ENCODE data around the gene SPATA21.

DNA sequence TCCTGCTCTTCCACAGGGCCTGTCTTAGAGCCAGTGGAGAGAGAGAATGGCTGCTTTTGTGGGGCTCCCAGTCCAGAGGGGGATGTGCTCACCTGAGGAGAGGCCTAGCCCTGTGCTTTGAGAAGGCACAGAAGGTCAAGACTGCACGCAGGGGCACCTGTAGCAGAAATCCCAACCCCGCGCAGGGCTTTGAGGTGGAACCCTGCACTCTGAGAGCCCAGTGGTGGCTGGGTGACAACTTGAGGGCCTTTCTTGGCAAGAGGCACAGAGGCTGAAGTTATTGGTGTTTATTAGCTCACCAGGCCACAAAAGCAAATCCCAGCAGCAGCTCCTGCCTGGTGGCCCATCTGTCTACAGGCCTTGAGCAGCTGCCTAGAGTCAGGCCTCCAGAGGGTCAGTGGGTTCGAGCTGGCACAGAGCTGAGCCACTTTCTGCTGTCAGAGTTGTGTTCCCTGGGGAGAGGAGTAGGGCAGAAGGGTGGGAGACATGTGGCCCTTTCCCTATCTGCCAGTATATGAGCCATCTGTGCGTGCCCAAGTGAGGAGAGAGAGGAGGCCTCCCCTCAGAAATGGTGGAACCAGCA is 38.8 kb downstream of the SPATA21 start:
- TF ChIP-seq EZH2phosphoT487 (IDR thresholded peaks at IDR 0.05; ENCODE audit: borderline replicate concordance, low read length) = no peak
- TF ChIP-seq, protein P1, sequence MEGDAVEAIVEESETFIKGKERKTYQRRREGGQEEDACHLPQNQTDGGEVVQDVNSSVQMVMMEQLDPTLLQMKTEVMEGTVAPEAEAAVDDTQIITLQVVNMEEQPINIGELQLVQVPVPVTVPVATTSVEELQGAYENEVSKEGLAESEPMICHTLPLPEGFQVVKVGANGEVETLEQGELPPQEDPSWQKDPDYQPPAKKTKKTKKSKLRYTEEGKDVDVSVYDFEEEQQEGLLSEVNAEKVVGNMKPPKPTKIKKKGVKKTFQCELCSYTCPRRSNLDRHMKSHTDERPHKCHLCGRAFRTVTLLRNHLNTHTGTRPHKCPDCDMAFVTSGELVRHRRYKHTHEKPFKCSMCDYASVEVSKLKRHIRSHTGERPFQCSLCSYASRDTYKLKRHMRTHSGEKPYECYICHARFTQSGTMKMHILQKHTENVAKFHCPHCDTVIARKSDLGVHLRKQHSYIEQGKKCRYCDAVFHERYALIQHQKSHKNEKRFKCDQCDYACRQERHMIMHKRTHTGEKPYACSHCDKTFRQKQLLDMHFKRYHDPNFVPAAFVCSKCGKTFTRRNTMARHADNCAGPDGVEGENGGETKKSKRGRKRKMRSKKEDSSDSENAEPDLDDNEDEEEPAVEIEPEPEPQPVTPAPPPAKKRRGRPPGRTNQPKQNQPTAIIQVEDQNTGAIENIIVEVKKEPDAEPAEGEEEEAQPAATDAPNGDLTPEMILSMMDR (conservative IDR thresholded peaks at IDR 0.05; ENCODE audit: low read depth, low read length) = no peak

Measured in PC-3 (cell line).